Activated CD4-positive, CD25-positive, alpha-beta regulatory T cell treated with anti-CD3 and anti-CD28 coated beads, Interleukin-2, amount 50 U/mL, for 16 hours (primary cell): ENCODE results near the gene PTPRQ.

Experiments used
- DNase-seq: peaks from one replicate; pipeline ENCODE4 v3.0.0-alpha.2; 2020; ENCODE audit warnings: low read depth, low spot score

The PTPRQ gene

DNA sequence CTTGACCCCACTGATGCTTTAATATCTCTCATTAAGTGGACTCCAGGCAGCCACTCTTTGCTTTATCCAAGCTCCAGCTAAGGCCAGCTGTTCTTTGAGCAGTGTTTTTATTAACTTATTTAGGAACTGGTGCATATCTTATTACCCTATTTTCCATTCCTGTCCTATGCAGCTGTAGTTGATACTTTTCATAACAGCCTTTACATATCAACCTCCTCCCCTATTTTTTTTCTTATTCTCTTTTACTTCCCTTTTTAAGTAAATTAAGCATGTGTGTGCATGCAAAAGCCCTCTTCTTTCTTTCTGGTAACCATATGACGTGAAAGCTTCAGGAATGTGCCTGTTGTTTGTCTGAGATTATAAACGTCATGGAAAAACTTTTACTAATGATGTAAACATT, 121.2 kb downstream of the PTPRQ start:
- no peak for DNase-seq

DNA sequence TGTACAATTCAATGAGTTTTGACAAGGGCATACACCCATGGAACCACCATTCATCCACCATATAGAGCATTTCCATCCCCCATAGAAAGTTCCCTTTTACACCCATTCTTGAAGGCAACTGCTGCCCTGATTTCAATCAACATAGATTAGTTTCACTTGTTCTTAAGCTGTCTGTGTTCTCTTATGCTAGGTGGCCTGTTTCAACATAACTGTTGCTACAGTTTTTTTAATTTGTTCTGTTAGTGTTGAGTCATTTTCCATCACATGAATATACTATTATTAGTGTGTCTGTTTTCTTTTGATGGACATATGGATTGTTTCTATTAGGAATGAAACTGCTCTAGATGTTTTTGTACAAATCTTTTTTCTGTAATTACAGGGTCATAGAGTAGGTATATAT, 123.4 kb downstream of the PTPRQ start:
- DNase-seq, result no peak

DNA sequence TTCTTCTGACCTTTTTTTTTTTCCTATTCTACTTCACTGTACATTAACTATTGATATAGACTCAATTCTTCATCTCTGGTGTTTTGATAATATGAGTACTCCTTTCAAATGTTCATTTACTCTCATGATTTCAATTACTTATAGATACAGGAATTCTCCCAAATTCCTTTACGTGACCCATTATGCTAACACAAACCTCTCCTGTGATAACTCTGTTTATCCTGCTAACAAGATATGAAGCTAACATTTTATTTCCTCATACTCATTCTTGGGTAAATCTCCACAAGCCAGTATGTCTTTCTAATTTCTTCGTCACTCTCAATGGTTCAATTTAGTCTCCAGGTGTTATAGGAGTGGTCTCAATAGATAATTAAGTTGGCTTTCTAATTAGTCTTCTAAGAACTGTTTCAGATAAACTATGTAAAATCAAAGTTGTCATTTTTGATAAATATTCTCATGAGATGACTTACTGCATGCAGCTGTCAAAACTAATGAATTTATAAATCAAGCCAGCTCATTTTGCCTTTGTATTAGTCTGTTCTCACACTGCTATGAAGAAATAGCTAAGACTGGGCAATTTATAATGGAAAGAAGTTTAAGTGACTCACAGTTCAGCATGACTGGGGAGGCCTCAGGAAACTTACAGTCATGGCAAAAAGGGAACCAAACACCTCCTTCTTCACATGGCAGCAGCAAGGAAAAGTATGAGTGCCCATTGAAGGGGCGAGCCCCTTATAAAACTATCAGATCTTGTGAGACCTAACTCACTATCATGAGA, 132.8 kb downstream of the PTPRQ start:
- no peak for DNase-seq

DNA sequence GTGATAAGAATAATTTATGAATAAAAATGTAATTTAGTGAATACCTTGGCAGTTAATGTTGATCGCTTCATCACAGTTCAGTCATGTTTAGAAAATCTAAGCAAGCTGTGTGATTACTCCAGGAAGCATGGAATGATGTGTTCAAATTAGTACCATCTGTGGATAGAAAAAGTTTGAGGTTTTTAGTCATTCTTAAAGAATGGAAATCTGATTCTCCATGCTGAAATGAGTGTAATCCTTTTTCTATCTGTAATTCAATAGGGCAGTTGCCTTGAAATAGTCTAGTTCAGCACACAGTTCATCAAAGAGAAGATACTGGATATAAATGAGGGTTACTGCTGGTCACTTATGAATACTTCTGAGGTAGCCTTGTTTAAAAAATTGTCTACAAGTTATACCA, 136.2 kb downstream of the PTPRQ start:
- DNase-seq, result no peak

DNA sequence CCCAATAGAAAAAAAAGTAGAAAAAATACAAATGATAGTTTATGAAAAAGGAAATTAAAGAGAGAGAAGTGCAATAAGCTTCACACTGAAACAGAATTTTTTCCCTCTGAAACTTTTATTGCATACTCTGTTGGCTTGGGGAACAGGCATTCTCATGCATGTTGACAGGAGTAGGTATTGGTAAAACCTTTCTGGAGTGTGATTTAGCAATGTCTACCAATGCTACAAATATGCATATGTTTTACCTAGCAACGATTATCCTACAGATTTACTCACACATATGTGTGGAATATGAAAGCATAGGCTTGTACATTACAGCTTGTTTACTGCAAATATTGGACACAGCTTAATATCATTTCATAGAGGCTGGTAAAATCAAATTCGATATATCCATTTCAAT, 137.7 kb downstream of the PTPRQ start:
- DNase-seq, result no peak

DNA sequence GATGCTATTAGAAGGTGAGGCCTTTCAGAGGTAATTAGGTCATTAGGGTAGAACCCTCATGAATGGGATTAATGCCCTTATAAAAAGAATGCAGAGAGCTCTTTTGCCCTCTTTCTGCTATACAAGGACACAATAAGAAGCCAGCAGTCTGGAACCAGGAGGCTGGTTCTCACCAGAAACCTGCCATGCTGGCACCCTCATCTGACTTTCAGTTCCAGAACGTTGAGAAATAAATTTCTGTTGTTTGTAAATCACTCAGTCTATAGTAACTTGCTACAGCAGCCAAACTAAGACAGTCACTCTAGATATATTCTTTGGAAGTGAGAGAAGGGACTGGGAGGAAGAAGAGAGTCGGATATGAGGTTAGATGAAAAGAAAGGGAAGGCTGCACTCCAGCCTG, 138.4 kb downstream of the PTPRQ start:
- DNase-seq, result no peak

DNA sequence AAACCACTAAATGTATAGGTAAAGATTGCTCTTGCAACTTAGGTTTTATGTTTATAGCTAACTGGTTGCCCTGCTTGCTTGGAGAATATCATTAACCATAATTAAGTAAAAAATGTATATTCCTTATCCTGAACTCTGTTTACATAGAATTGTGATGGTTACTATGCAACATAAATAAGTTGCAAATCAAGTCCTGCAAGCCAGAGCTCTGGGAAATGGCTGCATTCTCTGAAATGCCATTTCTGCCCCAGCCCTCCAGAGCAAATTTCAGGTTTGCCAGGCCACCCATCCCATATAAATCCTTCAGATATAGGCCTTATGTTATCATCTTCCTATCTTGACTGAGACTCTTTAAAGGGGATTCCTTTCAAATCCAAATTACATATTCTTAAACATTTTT, 145.0 kb downstream of the PTPRQ start:
- DNase-seq, result no peak

DNA sequence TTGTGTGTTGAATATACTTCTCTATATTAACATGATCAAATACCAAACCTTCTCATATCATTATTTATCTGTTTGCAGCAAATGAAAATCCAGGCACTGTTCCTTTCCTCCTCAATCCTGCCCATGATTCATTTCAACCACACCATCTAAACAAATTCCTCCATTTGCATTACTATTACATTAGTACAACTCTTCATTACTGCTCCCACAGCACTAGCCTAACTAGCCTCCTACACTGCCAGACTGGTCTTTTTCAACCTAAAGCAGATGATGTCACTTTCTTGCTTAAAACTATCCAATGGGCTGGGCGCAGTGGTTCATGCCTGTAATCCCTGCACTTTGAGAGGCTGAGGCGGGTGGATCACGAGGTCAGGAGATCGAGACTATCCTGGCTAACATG, 146.1 kb downstream of the PTPRQ start:
- no peak for DNase-seq

DNA sequence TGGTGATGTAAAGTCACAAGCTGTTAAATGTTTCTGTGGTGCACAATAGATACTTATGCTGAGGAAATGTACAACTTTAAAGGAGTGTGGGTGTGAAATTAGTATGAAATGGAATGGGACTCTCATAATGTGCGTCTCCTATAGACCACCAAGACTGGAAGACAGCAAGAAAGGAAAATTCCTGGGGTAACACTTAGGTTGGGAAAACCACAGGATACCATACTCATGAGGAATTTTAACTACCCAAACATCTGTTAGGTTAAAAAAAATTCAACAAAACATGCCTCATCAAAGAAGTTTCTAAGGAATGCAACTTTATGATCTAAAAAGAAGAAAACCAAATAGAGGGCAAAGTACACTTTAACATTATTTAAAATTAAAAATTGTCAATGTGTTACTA, 149.7 kb downstream of the PTPRQ start:
- DNase-seq, result no peak

DNA sequence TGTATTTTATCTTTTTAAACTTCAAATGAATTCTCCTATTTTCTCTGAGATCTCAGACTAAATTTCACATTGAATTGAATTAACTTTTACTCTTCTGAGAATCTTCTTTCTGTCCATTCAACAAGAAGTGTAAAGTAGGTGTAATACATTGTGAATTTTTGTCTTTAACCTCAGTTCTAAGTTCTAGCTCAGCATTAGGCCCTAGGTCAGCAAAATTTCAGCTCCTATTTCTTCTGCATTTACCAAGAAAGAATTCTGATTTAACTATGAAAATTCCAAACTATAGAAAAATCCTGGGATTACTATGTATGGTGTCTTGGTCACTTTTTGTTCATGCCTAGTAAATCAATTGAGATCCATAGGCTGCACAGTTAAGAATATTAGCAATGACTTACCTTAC, 152.5 kb downstream of the PTPRQ start:
- DNase-seq, result no peak

DNA sequence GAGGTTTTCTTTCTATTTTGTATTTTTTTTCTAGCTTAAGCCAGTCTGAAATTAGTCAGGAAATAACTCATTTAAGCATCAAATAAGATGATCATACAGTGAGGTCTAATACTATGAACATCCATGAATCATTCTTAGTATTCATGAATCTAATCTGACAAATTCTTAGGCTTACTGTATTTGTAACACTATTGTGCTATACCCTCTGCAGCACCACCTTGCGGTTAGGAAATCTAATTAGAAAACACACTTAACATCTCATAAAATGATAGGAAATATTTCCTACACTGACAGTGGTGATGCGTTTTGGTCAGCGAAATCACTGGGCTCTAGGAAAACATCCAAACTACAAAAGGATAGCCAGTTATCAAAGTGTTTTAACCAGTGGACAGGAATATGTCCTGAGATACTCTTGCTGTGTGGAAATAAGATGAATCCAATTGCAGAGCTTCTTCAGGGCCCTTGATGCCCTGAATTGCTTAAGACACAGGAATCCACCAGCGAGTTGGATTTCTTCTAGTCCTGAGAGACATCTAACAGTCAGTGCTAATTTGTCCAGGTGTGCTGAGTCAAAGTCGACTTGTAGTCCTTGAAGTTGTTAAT, 154.1 kb downstream of the PTPRQ start:
- no peak for DNase-seq

DNA sequence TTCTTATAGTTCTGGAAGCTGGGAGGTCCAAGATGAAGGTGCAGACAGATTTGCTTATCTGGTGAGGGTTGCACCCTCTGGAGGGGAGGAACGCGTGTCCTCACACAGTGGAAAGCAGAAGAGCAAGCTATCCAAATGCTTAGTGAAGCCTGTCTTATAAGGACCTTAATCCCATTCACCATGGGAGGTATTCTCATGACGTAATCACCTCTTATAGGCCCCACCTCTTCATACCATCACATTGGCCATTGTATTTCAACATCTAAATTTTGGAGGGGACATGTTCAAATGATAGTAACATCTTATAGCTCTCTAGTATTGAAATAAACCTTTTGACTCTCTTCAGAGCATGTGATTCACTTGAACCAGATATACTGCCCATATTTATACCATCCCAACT, 158.4 kb downstream of the PTPRQ start:
- DNase-seq, result no peak

DNA sequence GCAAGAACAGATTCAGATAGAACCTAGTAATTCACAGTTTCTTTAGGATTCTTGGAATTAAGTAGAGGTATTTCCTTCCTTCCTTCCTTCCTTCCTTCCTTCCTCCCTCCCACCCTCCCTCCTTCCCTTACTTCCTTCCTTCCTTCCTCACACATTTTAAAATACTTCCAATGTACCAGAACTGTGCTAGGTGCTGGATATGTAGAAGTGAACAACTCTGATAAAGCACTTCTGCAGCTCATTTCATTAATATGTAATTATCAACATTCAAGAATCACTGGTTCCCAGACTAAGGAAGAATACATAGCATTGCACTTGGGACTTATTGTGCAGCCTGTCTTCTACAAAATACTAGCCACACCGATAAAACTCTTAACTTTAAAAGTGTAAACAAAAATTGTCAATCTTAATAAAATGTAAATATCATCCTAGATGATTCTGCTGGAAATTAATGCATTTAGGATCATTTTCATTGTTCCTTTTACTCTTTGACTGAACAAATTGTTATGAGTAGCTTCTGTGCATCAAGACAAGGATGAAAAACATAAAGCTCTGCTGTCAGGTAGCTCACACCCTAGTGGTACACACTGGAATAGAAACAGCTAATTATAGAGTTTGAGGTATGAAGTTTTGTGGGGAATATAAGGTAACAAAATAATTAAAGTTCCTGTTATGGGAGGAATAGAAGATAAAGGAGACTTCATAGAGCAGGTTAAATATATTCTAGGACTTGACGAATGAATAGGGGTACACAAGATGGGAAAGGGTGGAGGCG, 163.5 kb downstream of the PTPRQ start:
- DNase-seq, result no peak

DNA sequence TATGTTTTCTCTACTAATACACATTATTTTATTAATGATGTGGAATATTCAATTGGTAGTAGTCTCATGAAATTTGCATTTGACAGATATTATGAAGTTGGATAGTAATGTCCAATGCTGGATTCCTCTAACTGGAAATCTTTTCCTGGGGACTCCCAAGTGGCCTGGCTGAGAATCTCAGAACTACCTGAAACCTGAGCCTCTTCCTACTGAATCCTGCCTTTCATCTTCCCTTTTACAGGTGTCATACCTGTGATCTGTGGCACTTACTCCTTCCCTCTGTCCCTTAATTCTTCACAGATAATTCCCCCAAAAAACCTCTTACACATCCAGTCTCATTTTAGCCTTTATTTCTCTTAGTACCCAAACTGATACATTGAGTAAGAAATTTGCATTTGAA, 173.7 kb downstream of the PTPRQ start:
- DNase-seq, result no peak

DNA sequence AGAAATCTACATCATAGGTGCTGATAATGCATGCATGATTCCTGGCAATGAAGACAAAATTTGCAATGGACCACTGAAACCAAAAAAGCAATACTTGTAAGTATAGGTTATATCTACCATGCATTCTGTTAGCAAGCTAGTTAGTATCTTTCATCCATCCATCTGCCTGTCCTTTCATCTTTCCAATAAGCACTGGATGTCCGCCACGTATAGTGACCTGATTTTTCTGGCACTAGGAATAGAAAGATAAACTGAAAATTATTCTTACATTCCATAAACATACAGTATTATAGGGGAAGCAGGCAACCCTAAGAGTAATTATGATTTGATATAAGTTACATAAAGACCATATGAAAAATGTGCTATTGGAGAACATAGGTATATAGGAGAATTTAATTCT, 176.2 kb downstream of the PTPRQ start:
- no peak for DNase-seq

DNA sequence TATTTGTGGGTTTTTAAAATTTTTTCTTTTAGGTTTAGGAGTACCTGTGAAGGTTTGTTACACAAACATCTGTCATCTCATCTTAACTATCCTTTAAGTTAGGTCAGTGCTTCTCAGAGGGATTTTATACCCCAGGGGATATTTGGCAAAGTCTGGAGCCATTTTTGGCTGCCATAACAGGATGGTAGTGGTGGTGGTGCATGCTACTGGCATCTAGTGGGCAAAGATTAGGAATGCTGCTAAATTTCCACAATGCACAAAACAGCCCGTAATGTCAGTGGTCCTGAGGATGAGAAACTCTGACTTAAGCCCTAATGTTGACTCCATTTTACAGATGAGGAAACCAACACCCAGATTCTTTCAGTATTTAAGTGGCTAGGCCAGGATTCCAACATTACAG, 178.2 kb downstream of the PTPRQ start:
- DNase-seq, result no peak

DNA sequence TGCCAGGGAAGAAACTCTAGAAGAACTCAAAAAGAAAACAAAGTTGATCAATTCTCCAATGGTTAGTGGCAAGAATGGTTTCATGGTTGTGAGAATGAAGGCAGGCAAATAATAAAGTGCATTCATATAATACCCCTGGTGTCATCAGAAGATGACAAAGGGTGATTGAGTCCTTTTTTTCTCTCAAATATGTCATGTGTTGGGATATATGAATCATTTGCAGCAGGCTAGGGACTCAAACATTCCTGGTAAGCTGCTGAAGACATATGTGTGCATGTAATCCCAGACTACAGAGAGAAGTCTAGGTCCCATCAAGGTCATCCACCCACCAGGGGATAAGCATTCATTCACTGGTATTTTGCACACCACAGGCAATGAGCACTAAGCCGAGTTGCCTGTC, 181.0 kb downstream of the PTPRQ start:
- no peak for DNase-seq

DNA sequence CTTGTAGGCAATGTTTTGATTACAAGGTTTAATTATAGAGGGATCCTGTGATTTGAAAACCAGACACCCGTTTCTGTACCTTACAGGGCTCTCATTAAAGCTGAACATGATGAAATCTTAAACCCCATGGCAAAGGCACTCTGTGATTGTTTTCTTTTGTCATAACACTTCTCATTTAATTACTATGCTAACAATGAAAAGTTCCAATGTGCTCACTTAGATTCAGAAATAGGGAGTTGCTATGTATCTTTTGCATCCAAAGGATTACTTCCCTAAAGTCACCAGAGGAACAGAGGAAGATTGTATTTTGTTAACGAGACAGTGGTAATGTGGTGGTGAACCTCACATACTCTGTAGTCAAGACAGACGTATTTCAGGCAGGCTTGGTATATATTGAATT, 181.9 kb downstream of the PTPRQ start:
- no peak for DNase-seq

DNA sequence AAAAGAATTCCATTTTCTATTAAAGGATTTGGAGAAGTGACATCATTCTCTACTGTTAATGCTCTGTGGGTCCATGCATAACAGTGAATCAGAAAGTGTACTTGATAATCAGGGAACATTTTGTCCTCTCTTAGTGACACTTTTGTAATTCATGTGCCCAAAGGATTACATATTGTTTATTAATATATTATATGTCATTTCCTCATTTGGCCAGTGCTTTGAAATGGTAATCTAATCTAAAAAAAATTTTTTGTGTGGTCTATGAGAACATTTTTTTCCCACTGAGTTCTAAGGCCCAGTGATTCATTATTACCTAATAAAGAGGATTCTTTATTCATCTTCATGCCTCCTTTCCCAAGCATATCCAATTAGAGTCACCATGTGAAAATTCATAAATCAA, 183.7 kb downstream of the PTPRQ start:
- DNase-seq, result no peak

DNA sequence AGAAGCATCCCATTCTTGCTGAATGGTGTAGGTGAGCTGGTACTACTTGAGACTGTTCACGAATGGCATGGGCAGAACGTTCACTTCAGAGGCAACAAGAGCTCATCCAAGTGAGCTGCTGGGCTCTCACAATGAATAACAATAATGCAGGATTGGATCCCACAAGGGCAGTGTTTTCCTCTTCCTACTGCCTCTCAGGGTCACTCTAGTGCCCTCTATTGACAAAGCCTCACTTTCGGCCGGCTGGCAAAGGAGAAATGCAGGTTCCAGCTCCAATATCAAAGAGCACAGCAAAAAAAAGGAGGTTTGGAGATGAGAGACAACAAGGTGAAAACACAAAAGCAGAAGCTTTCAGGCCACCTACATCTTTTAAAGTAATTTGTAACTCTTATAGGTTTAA, 188.8 kb downstream of the PTPRQ start:
- DNase-seq, result no peak

DNA sequence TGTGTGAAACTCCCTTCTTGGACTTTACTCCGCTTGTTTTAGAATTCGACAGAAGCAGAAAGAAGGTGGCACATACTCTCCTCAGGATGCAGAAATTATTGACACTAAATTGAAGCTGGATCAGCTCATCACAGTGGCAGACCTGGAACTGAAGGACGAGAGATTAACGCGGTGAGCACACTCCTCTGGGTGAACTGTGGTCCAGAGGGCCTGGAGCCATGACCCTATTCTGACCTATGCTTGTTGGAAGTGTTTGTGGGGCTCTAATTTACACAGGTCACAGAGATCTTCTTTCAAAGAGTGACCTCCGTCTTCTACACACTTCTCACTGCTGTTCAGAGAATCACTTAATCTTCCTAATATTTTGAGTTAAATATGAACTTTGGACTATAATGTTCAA, 190.9 kb downstream of the PTPRQ start:
- DNase-seq, result no peak

DNA sequence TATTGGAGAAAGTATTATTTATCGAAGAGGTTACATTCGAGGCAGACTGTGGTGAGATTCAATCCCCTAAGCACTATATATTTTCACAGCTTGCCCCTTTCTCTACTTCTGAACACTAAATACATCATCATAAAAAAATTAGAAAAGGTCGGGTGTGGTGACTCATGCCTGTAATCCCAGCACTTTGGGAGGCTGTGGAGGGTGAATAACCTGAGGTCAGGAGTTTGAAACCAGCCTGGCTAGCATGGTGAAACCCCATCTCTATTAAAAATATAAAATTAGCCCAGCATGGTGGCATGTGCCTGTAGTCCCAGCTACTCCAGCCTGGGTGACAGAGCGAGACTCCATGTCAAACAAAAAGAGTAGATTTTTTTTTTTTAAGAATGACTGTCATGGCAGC, 192.8 kb downstream of the PTPRQ start:
- no peak for DNase-seq

DNA sequence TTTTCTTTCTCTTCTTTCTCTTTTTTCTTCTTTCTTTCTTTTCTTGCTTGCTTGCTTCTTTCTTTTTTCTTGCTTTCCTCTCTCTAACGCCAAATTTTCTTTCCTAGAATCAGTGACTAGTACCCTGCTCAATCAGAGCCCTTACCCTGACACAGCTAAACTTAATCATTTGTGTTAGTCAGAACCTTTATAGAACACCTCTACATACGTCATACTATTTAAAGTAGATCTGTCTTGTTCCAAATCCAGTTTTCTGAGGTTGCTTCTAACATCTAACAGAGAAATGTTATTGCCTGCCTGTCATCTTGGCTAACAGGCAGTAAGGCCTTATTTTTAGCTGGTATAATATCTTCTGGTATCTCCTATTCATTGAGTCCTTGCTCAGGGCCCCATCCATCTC, 197.9 kb downstream of the PTPRQ start:
- DNase-seq, result no peak
